GM12878 (cell line): Measurements from ENCODE around the gene OPRM1. TPM values are rescaled to one million over a fixed set of nuclear protein-coding genes. Genes with fewer than 3 reads are reported as not detected.

Source experiments
- ATF3 ChIP-seq: IDR thresholded peaks from 2 replicates; pipeline ENCODE4 v1.6.1; 2011; ENCODE audit warnings: low read depth, mild to moderate bottlenecking, low read length, moderate library complexity, borderline replicate concordance; ENCODE audit errors: extremely low read depth
- CHD2 ChIP-seq: IDR thresholded peaks from 2 replicates; pipeline ENCODE4 v1.6.1; 2011; ENCODE audit warnings: low read depth, low read length, improper control_type of control experiment, borderline replicate concordance
- FOXM1 ChIP-seq: IDR thresholded peaks from 2 replicates; pipeline ENCODE4 v1.6.1; 2012; ENCODE audit warnings: low read depth, mild to moderate bottlenecking, inconsistent platforms, low read length, moderate library complexity
- HCFC1 ChIP-seq: fragments of 150-350 bp; IDR thresholded peaks from 2 replicates; pipeline ENCODE4 v1.6.1; 2014; ENCODE audit warnings: low read length
- HDAC2 ChIP-seq: fragments of 200-600 bp; sonication (generic); IDR thresholded peaks from 2 replicates; pipeline ENCODE4 v1.6.1; 2017
- HDAC6 ChIP-seq: fragments of 200-600 bp; sonication (generic); IDR thresholded peaks from one replicate; pipeline ENCODE4 v1.8.0; 2017; ENCODE audit warnings: antibody characterized with exemption; ENCODE audit not compliant: unreplicated experiment
- NR2C1 ChIP-seq: fragments of 450-650 bp; IDR thresholded peaks from 2 replicates; pipeline ENCODE4 v1.6.1; 2017; ENCODE audit warnings: antibody characterized with exemption, mild to moderate bottlenecking, moderate library complexity
- PBX3 ChIP-seq: IDR thresholded peaks from 2 replicates; pipeline ENCODE4 v1.6.1; 2011; ENCODE audit warnings: mild to moderate bottlenecking, low read depth, low read length, moderate library complexity; ENCODE audit not compliant: insufficient replicate concordance
- RAD21 ChIP-seq: IDR thresholded peaks from 2 replicates; pipeline ENCODE4 v1.6.1; 2011; ENCODE audit warnings: mild to moderate bottlenecking, low read depth, low read length, moderate library complexity; ENCODE audit not compliant: insufficient read depth
- RFX5 ChIP-seq: IDR thresholded peaks from 2 replicates; pipeline ENCODE4 v1.6.1; 2011; ENCODE audit warnings: low read depth, low read length, improper control_type of control experiment
- SKIL ChIP-seq: fragments of 450-650 bp; IDR thresholded peaks from 2 replicates; pipeline ENCODE4 v1.6.1; 2017; ENCODE audit warnings: mild to moderate bottlenecking, low read depth, inconsistent platforms; ENCODE audit not compliant: poor library complexity, severe bottlenecking
- SMC3 ChIP-seq: IDR thresholded peaks from 2 replicates; pipeline ENCODE4 v1.6.1; 2011; ENCODE audit warnings: low read length, improper control_type of control experiment, borderline replicate concordance
- WRNIP1 ChIP-seq: IDR thresholded peaks from 2 replicates; pipeline ENCODE4 v1.6.1; 2011; ENCODE audit warnings: low read depth, low read length, improper control_type of control experiment, borderline replicate concordance
- ZBTB40 ChIP-seq: fragments of 450-650 bp; IDR thresholded peaks from 2 replicates; pipeline ENCODE4 v1.6.1; 2016; ENCODE audit warnings: mild to moderate bottlenecking, moderate library complexity, borderline replicate concordance
- polyA plus RNA-seq, 11 experiments: library from polyadenylated mRNA; depleted of rRNA in 4 of 11; unstranded in 6 of 11; stranded (reverse) in 5 of 11; fragments of >200 nt; fragmentation: Nextera tagmentation in 4 of 11; fragmentation: Illumina TruSeq in 1 of 11; extraction: Ambion mirVana in 4 of 11; extraction: Trizol in 1 of 11; gene quantifications; 1 replicate in 1 of 11; 2 replicates in 10 of 11; pipeline versions ENCODE4 v1.2.1 to v1.2.3, GENCODE V29; 2011 to 2016; ENCODE audit warnings: inconsistent platforms in 2 of 11, missing spikeins in 2 of 11, low read depth in 1 of 11
- total RNA-seq, 4 experiments: library from RNA; depleted of rRNA in 3 of 4; stranded (reverse); fragments of >200 nt in 3 of 4; fragmentation: Illumina TruSeq in 1 of 4; extraction: Trizol in 1 of 4; gene quantifications; 2 replicates each; pipeline versions ENCODE4 v1.2.1 to v1.2.3, GENCODE V29; 2013 to 2021

Gene OPRM1
- total and polyA plus RNA-seq, 10 of the 15 experiments (the other 5 are each of a cell fraction or from before 2014, with no cell fraction given): not detected

- no peak for TF ChIP-seq ATF3
- TF ChIP-seq HCFC1: no peak
- TF ChIP-seq NR2C1: no peak
- no peak for TF ChIP-seq CHD2
- TF ChIP-seq SKIL: peak; percentile 35
- TF ChIP-seq SMC3: peak; percentile 91
- TF ChIP-seq HDAC6: no peak
- no peak for TF ChIP-seq HDAC2
- no peak for TF ChIP-seq ZBTB40
- TF ChIP-seq WRNIP1: no peak
- peak; percentile 83 for TF ChIP-seq RAD21
- 0 out of 2 replicates have a peak, but pooled peaks have one; percentile 38 for TF ChIP-seq FOXM1
- no peak for TF ChIP-seq RFX5
- TF ChIP-seq PBX3: no peak
These were observed 115.4 kb downstream of the OPRM1 start (continued) for GRCh38 chr6:154154389-154154967.
